Dermis blood vessel endothelial cell (primary cell): ENCODE data around the gene TCEAL4. TPM values are rescaled to one million over a fixed set of nuclear protein-coding genes. Genes with fewer than 3 reads are reported as not detected.
"Not testable (repeated sequence)": the region's sequence is repeated elsewhere in the genome, so short reads cannot be mapped to it uniquely, and the experiment has no call there.

Source experiments
- DNase-seq: peaks from one replicate; pipeline ENCODE4 v3.0.0; 2010
- total RNA-seq: library from RNA; depleted of rRNA; stranded (reverse); fragments of >200 nt; gene quantifications from 2 replicates; pipeline ENCODE4 v1.2.3, GENCODE V29; 2014

TCEAL4 gene
- total RNA-seq, 1 donor from 2014 or later: 48.5 TPM

GRCh38 chrX:103595202-103595601, 9.9 kb downstream of the TCEAL4 start:
- DNase-seq: not testable (repeated sequence)

- peak; percentile 56 for DNase-seq
These were observed 22.3 kb downstream of the TCEAL4 start, which contains the start of gene TCEAL3 for GRCh38 chrX:103607364-103608305. Gene TCEAL3 (plus strand): TSS chrX:103607963. CDS start chrX:103609065, 1,102 bp downstream.

GRCh38 chrX:103608306-103608963, 23.1 kb downstream of the TCEAL4 start:
- peak; percentile 14 for DNase-seq

GRCh38 chrX:103610282-103610681, 25.0 kb downstream of the TCEAL4 start:
- no peak for DNase-seq

- DNase-seq: no peak
These were observed 28.1 kb downstream of the TCEAL4 start for GRCh38 chrX:103613362-103613890.

GRCh38 chrX:103614999-103615398, 29.7 kb downstream of the TCEAL4 start:
- no peak for DNase-seq

GRCh38 chrX:103615781-103616371, 30.6 kb downstream of the TCEAL4 start:
- DNase-seq: no peak

GRCh38 chrX:103616676-103617186, 31.4 kb downstream of the TCEAL4 start:
- no peak for DNase-seq

GRCh38 chrX:103624111-103624510, 38.8 kb downstream of the TCEAL4 start:
- DNase-seq: no peak

- DNase-seq: peak; percentile 66
These were observed 41.5 kb downstream of the TCEAL4 start for GRCh38 chrX:103626855-103627254.

GRCh38 chrX:103628386-103629317, 43.3 kb downstream of the TCEAL4 start, which contains the start of gene TCEAL1:
Gene TCEAL1 (plus strand): TSS chrX:103628975. CDS start chrX:103629917, 942 bp downstream.
- peak; percentile 61 for DNase-seq

GRCh38 chrX:103629318-103630170, 44.2 kb downstream of the TCEAL4 start:
- DNase-seq: peak; percentile 77

- DNase-seq: no peak
These were observed 44.8 kb downstream of the TCEAL4 start for GRCh38 chrX:103630171-103630511.

GRCh38 chrX:103631145-103631544, 45.8 kb downstream of the TCEAL4 start:
- no peak for DNase-seq

GRCh38 chrX:103635436-103635835, 50.1 kb downstream of the TCEAL4 start:
- DNase-seq: no peak

Other genes with a start within 250 kb of the TCEAL4 start
- 112 and 140 TPM in 2 replicates for gene TCEAL9, start 229.0 kb upstream of the TCEAL4 start, total RNA-seq
- gene BEX3, start 209.0 kb upstream of the TCEAL4 start, total RNA-seq: 258 and 269 TPM in 2 replicates
- 0.05 TPM in 1 of 2 replicates, not detected in the other for gene RAB40A, start 66.0 kb upstream of the TCEAL4 start, total RNA-seq
- gene TCEAL3, start 22.4 kb downstream of the TCEAL4 start, total RNA-seq: 8.0 and 8.4 TPM in 2 replicates
- 20.6 and 30.3 TPM in 2 replicates for gene TCEAL1, start 43.5 kb downstream of the TCEAL4 start, total RNA-seq
- gene MORF4L2, start 101.2 kb downstream of the TCEAL4 start, total RNA-seq: 597 and 724 TPM in 2 replicates
- not detected in 2 replicates for gene TMEM31, start 125.4 kb downstream of the TCEAL4 start, total RNA-seq
- gene PLP1, start 191.3 kb downstream of the TCEAL4 start, total RNA-seq: 0.28 TPM in 1 of 2 replicates, not detected in the other
- 0.56 and 0.68 TPM in 2 replicates for gene RAB9B, start 246.7 kb downstream of the TCEAL4 start, total RNA-seq